Mucosa of rectum (tissue), 2 donors: Measurements from ENCODE around the gene SYT8.
A peak's percentile ranks its signal among the peaks of the same experiment; 100 is the strongest.

Experiments
- H3K27ac ChIP-seq, 2 donors: one replicate each; pipeline ENCODE4 v1.7.0; 2013; ENCODE audit warnings: inconsistent platforms in 2 of 2, low read depth in 2 of 2, low read length in 2 of 2
- H3K27me3 ChIP-seq, 2 donors: one replicate each; pipeline ENCODE4 v1.7.0; 2013; ENCODE audit warnings: low read length in 2 of 2; ENCODE audit not compliant: control insufficient read depth in 2 of 2, insufficient read depth in 2 of 2
- H3K36me3 ChIP-seq, 2 donors: one replicate each; pipeline ENCODE4 v1.7.0; 2013; ENCODE audit warnings: low read length in 2 of 2; ENCODE audit not compliant: control insufficient read depth in 2 of 2, insufficient read depth in 2 of 2
- H3K4me1 ChIP-seq, 2 donors: one replicate each; pipeline ENCODE4 v1.7.0; 2013; ENCODE audit warnings: low read length in 2 of 2, mild to moderate bottlenecking in 1 of 2; ENCODE audit not compliant: control insufficient read depth in 2 of 2, insufficient read depth in 2 of 2
- H3K4me3 ChIP-seq, 2 donors: one replicate each; pipeline ENCODE4 v1.7.0; 2013; ENCODE audit warnings: low read length in 2 of 2
- H3K9ac ChIP-seq, 2 donors: one replicate each; pipeline ENCODE4 v1.7.0; 2013; ENCODE audit warnings: low read length in 2 of 2, low read depth in 1 of 2, mild to moderate bottlenecking in 1 of 2
- H3K9me3 ChIP-seq, 2 donors: one replicate each; pipeline ENCODE4 v1.7.0; 2013; ENCODE audit warnings: low read length in 2 of 2; ENCODE audit not compliant: control insufficient read depth in 2 of 2
- donor health status: healthy.
- donor health status: Normal muscosa, but diverticular disease.

The SYT8 gene, protein sequence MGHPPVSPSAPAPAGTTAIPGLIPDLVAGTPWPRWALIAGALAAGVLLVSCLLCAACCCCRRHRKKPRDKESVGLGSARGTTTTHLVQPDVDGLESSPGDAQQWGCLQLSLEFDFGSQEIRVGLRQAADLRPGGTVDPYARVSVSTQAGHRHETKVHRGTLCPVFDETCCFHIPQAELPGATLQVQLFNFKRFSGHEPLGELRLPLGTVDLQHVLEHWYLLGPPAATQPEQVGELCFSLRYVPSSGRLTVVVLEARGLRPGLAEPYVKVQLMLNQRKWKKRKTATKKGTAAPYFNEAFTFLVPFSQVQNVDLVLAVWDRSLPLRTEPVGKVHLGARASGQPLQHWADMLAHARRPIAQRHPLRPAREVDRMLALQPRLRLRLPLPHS

DNA sequence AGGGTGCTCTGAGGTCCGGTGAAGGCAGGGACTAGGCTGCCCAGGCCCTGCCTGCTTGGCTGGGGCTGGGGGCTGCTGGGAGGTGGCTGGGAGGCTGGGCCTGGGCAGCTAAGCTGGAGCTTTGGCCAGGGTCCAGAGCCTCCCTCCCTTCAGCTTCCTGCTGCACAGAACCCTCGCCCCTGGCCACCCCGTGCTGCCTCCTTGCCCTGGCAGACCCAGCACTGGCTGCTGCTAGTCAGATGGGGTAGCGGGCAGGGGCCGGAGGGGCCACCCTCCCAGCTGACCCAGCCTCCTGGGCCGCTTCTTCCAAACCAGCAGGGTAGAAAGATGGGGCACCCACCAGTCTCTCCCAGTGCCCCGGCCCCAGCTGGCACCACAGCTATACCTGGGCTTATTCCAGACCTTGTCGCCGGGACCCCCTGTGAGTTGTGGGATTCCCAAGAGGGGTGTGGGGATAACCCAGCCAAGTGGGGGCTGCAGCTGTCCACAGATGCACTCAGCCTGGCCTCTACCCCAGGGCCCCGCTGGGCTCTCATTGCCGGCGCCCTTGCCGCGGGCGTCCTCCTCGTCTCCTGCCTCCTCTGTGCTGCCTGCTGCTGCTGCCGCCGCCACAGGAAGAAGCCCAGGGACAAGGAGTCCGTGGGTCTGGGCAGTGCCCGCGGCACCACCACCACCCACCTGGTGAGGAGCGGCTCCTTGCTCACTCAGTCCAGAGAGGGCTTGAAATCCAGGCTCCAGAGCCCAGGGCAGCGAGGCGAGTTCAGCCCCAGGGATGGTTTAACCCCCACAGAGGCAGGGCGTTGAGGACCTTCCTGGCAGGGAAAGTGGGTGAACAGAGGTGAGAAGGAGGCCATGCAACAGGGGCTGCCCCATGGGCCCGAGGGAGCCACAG lies at the start of gene SYT8:
Gene SYT8 (plus strand): TSS at position 212 of the 892 bp plus-strand sequence. CDS start 116 bp downstream, at position 328.
- Histone ChIP-seq H3K9ac (peak within 1 kb of the TSS; percentile 32 to 69), H3K27me3 (no peaks in the 10 kb centered on the region), H3K4me3 (peak within 1 kb of the TSS in 1 of 2 donors; percentile 45), H3K4me1 (peaks cover 42 to 53% of the 10 kb centered on the region in 2 donors), H3K9me3 (no peaks in the 10 kb centered on the region), H3K27ac (peak within 1 kb of the TSS; percentile 85 to 93), H3K36me3 (no peaks in the 10 kb centered on the region)

DNA sequence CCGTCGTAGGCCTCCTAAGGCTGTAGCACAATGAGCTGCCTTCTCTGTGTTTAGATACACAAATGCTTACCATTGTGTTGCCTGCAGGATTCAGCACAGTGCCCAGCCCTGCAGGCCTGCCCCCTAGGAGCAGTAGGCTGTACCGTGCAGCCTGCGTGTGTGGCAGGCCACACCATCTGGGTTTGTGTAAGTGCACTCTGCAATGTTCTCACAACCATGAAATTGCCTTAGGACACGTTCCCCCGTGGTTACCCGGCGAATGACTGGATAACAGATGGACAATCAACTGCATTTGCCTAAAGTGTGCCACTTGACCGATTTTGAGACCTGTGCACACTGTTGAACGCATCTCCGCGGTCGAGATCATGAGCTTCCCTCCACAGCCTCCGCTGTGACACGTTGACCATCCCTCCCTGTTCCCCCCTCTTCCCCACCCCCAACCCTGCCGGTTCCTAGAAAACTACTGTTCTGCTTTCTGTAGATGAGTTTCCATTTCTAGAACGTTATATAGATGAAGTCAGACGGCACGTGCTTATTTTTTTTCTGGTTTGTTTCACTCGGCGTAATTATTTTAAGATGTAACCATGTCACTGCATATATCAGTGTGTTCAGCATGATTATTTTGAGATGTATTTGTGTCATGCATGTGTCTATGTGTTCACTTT lies 48.9 kb upstream of the SYT8 start:
- H3K27ac ChIP-seq: peak overlapping the region in 1 of 2 donors; percentile 28
- H3K9ac ChIP-seq: no peak overlapping the region
- no peaks in the 10 kb centered on the region for H3K27me3 ChIP-seq
- H3K4me3 ChIP-seq: no peak overlapping the region
- H3K4me1 ChIP-seq: peaks cover 0 to 2% of the 10 kb centered on the region in 2 donors
- no peaks in the 10 kb centered on the region for H3K36me3 ChIP-seq
- no peaks in the 10 kb centered on the region for H3K9me3 ChIP-seq

DNA sequence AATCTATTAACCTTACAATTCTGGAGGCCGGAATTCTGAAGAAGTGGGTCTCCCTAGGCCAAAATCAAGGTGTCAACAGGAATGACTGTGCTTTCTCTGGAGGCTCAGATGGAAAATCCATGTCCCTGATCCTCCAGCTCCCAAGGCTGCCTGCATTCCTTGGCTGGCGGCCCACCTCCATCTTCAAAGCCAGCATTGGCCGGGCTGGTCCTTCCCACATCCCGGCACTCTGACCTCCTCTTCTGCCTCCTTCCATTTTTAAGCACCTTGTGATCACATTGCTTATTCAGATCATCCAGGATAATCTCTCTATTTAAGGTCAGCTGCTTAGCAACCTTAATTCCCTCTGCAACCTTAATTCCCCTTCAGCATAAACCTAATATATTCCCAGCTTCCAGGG lies 48.3 kb upstream of the SYT8 start:
- no peaks in the 10 kb centered on the region for H3K9me3 ChIP-seq
- no peak overlapping the region for H3K9ac ChIP-seq
- H3K27me3 ChIP-seq: no peaks in the 10 kb centered on the region
- H3K4me1 ChIP-seq: peaks cover 0 to 2% of the 10 kb centered on the region in 2 donors
- no peak overlapping the region for H3K4me3 ChIP-seq
- H3K27ac ChIP-seq: no peak overlapping the region
- H3K36me3 ChIP-seq: no peaks in the 10 kb centered on the region

DNA sequence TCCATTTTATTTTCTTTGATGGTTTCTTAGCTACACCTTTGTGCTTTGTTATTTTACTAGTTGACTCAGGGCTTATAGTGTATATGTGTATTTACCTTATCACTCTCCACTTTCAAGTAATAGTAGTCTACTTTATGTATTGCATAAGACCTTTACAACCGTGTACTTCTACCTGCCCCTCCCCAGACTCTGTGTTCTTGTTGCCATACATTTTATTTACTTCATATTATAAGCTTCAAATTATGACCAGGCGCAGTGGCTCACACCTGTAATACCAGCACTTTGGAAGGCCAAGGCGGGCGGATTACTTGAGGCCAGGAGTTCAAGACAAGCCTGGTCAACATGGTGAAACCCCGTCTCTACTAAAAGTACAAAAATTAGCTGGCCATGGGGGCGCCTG lies 42.9 kb upstream of the SYT8 start:
- Histone ChIP-seq H3K36me3 (no peaks in the 10 kb centered on the region), H3K4me1 (no peaks in the 10 kb centered on the region), H3K4me3 (no peak overlapping the region), H3K27ac (no peak overlapping the region), H3K9ac (no peak overlapping the region), H3K27me3 (peaks cover 4 to 7% of the 10 kb centered on the region in 2 donors), H3K9me3 (no peaks in the 10 kb centered on the region)

DNA sequence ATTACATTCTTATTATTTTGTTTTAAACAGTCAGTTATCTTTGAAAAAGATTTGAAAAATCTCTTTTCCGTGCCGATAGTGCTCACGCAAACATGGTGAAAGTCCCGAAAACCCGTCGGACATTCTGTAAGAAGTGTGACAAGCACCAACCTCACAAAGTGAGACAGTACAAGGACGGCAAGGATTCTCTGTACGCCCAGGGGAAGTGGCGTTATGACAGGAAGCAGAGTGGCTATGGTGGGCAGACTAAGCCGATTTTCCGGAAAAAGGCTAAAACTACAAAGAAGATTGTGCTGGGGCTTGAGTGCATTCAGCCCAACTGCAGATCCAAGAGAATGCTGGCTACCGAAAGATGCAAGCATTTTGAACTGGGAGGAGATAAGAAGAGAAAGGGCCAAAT lies 42.3 kb upstream of the SYT8 start:
- H3K36me3 ChIP-seq: no peaks in the 10 kb centered on the region
- no peaks in the 10 kb centered on the region for H3K9me3 ChIP-seq
- no peak overlapping the region for H3K27ac ChIP-seq
- H3K4me3 ChIP-seq: no peak overlapping the region
- no peaks in the 10 kb centered on the region for H3K4me1 ChIP-seq
- peaks cover 4 to 7% of the 10 kb centered on the region in 2 donors for H3K27me3 ChIP-seq
- no peak overlapping the region for H3K9ac ChIP-seq

DNA sequence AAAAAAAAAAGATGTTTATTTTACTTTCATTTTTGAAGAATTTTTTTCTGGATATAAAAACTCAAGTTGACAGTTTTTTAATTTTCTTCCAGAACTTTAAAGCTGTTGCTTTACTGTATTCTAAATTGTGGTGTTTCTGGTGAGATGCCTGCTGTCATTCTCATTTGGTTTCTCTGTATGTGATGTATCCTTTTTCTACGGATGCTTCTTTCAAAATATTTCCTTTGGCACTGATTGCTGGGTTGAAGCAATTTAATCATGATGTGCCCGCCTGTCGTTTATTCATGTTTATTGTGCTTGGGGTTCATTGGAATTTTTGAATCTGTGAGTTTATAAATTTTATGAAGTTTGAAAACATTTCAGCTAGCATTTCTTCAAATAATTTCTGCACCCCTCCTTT lies 41.7 kb upstream of the SYT8 start:
- no peak overlapping the region for H3K9ac ChIP-seq
- H3K9me3 ChIP-seq: no peaks in the 10 kb centered on the region
- no peaks in the 10 kb centered on the region for H3K36me3 ChIP-seq
- H3K27ac ChIP-seq: no peak overlapping the region
- H3K4me3 ChIP-seq: no peak overlapping the region
- H3K4me1 ChIP-seq: no peaks in the 10 kb centered on the region
- H3K27me3 ChIP-seq: peaks cover 6 to 7% of the 10 kb centered on the region in 2 donors

DNA sequence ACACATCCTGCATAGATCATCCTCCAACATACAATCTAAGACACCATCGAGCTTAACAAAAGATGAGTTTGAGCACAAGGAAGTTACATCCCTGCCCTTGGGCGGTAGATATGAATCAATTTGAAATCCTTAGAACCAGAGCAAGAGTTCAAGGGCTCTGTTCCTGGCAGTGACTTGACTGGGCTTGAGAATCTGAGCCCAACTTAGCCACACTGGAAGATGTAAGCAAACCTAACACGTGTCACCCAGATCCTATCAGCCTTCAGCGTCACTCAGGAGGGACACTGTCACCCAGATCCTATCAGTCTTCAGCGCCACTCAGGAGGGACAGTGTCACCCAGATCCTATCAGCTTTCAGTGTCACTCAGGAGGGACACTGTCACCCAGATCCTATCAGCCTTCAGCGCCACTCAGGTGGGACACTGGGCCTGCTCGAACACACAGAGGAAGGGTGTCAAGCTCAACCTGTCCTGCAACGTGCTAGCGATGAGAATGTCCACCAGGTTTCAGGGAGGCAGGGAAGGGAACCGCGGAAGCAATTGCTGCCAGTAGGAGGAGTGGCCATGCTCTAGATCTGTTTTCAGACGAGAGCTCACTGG lies 38.3 kb upstream of the SYT8 start:
- no peaks in the 10 kb centered on the region for H3K4me1 ChIP-seq
- H3K27me3 ChIP-seq: peaks cover 7 to 9% of the 10 kb centered on the region in 2 donors
- H3K36me3 ChIP-seq: no peaks in the 10 kb centered on the region
- no peaks in the 10 kb centered on the region for H3K9me3 ChIP-seq
- no peak overlapping the region for H3K9ac ChIP-seq
- no peak overlapping the region for H3K27ac ChIP-seq
- H3K4me3 ChIP-seq: no peak overlapping the region

DNA sequence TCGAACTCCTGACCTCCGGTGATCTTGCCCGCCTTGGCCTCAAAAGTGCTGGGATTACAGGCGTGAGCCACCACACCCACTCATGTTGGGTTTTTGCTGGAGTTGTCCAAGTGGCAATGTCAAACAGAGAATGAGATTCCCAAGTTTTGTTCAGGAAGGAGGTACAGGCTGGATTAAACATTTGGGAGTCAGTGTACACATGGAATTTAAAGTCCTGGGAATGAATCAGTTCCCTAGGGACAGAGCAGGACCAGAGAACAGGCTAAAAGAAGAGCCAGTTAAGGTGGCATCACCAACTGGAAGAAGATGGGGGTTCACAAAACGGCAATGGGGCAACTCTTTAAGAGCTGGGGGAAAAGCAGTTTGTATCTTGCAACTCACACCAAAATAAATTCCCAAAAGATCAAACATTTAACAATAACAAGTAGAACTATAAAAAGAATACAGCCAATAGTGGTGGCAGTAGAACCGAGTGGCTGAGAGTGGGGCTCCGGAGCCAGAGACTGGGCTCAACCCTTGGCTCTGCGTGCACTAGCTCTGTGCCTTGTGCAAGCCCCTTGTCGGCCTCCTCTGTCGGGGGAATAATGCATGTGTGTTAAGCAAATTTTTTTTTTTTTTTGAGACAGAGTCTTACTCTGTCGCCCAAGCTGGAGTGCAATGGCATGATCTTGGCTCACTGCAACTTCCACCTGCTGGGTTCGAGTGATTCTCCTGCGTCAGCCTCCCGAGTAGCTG lies 37.2 kb upstream of the SYT8 start:
- H3K9ac ChIP-seq: no peak overlapping the region
- H3K36me3 ChIP-seq: no peaks in the 10 kb centered on the region
- H3K4me1 ChIP-seq: no peaks in the 10 kb centered on the region
- no peak overlapping the region for H3K4me3 ChIP-seq
- H3K27ac ChIP-seq: no peak overlapping the region
- H3K27me3 ChIP-seq: peaks cover 7 to 9% of the 10 kb centered on the region in 2 donors
- no peaks in the 10 kb centered on the region for H3K9me3 ChIP-seq

DNA sequence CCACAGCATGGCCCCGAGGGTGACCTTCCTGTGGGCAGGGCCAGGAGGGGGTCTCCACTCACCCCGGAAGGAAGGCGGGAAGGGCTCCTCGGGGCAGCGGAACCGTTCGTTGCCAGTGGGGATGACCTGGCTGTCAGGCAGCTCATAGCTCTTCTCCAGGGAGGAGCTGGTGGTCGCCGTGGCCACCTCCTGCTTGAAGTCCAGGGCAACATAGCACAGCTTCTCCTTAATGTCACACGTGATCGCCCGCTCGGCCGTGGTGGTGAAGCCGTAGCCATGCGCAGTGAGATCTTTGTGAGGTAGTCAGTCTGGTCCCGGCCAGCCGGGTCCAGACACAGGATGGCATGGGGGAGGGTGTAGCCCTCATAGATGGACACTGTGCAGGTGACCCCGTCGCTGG lies 31.5 kb upstream of the SYT8 start:
- Histone ChIP-seq H3K36me3 (no peaks in the 10 kb centered on the region), H3K9me3 (no peaks in the 10 kb centered on the region), H3K27me3 (peaks cover 6 to 10% of the 10 kb centered on the region in 2 donors)

More for the DNA sequence above, 31.5 kb upstream of the SYT8 start:
- no peak overlapping the region for H3K27ac ChIP-seq
- no peak overlapping the region for H3K4me3 ChIP-seq
- H3K4me1 ChIP-seq: peaks cover 0 to 4% of the 10 kb centered on the region in 2 donors
- H3K9ac ChIP-seq: no peak overlapping the region
